ENCODE results near the gene VDR. TPM values are rescaled to one million over a fixed set of nuclear protein-coding genes. Genes with fewer than 3 reads are reported as not detected.

Gene VDR
- total RNA-seq, 1 donor from 2014 or later = 0.33 TPM

DNA sequence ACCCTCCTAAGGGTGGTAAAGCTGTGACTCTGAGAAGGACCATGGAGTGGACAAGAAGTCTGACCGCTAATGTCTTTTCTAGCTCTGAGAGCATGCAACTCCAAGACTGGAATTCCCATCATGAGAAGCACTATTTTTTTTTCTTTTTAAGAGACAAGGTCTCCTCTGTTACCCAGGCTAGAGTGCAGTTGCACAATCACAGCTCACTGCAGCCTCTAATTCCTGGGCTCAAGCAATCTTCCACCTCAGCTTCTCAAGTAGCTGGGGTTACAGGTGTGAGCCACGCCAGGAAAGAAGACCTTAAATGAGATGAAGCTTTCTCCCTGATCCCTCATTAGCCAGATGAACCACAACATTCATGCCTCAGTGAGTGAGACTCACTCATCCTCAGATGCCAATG, 19.2 kb downstream of the VDR start:
- H3K27me3 ChIP-seq (ENCODE audit: low read depth) = peaks cover 8% of the 10 kb centered on the region
- H3K4me1 ChIP-seq = peaks cover 9% of the 10 kb centered on the region
- intact Hi-C loops (cut with micrococcal nuclease) = no loop called here
- DNase-seq = no peak
- TF ChIP-seq, protein P1, sequence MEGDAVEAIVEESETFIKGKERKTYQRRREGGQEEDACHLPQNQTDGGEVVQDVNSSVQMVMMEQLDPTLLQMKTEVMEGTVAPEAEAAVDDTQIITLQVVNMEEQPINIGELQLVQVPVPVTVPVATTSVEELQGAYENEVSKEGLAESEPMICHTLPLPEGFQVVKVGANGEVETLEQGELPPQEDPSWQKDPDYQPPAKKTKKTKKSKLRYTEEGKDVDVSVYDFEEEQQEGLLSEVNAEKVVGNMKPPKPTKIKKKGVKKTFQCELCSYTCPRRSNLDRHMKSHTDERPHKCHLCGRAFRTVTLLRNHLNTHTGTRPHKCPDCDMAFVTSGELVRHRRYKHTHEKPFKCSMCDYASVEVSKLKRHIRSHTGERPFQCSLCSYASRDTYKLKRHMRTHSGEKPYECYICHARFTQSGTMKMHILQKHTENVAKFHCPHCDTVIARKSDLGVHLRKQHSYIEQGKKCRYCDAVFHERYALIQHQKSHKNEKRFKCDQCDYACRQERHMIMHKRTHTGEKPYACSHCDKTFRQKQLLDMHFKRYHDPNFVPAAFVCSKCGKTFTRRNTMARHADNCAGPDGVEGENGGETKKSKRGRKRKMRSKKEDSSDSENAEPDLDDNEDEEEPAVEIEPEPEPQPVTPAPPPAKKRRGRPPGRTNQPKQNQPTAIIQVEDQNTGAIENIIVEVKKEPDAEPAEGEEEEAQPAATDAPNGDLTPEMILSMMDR (IDR thresholded peaks at IDR 0.05; ENCODE audit: borderline replicate concordance) = no peak
- no peaks in the 10 kb centered on the region for H3K9me3 ChIP-seq (replicated peaks)
- H3K27ac ChIP-seq (replicated peaks) = no peak overlapping the region
- H3K4me3 ChIP-seq = no peak overlapping the region
- H3K36me3 ChIP-seq = no peaks in the 10 kb centered on the region

DNA sequence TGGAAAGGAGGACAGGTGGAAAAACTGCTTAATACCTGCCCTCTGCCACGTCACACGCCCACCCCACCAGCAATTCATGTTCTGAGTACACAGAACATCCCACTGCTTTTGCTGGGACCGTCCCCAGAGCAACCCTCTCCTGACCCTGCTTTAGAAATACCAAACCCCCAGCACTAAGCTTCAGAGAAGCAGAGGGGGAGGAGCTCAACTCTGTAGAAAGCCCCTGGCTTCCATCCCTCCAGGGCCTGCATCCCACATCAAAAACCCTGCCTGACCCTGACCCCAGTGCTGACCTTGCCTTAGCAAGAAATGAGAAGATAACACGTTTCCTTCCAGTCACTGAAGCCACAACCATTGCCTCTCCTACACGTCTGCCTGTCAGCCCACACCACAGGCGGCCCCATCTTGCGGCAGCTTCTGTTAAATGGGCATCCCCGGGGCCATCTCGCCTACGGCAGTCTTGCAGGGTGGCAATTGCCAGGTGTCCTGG, 19.7 kb downstream of the VDR start:
- intact Hi-C loops (cut with micrococcal nuclease) = no loop called here
- peaks cover 8% of the 10 kb centered on the region for H3K27me3 ChIP-seq (ENCODE audit: low read depth)
- no peak overlapping the region for H3K27ac ChIP-seq (replicated peaks)
- no peaks in the 10 kb centered on the region for H3K9me3 ChIP-seq (replicated peaks)
- TF ChIP-seq, protein P1 (IDR thresholded peaks at IDR 0.05; ENCODE audit: borderline replicate concordance) = no peak
- no peak for DNase-seq
- no peak overlapping the region for H3K4me3 ChIP-seq
- no peaks in the 10 kb centered on the region for H3K36me3 ChIP-seq
- H3K4me1 ChIP-seq = peaks cover 9% of the 10 kb centered on the region

DNA sequence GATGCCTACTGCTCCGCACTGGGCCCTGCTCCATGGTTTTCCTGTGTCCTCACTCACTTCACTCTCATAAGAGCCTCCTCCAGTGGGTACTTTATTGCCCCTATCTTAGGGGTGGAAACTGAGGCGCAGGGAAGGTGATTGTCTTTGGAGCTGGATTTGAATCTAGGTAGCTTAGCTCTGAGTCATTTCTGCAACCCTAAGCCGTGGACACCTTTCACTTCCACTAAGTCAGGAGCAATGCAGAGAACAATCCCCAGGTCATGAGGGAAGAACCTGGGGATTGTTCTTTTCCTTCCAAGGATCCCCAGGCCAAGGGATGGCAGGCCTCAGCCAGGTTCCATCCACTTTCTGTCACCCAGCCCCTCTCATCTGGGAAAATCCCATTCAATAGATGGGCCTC, 20.3 kb downstream of the VDR start:
- Histone ChIP-seq H3K27me3 (ENCODE audit: low read depth) (peaks cover 8% of the 10 kb centered on the region), H3K9me3 (replicated peaks) (no peaks in the 10 kb centered on the region), H3K27ac (replicated peaks) (no peak overlapping the region), H3K4me3 (no peak overlapping the region), H3K4me1 (peaks cover 9% of the 10 kb centered on the region), H3K36me3 (no peaks in the 10 kb centered on the region)
- intact Hi-C loops (cut with micrococcal nuclease) = no loop called here
- no peak for DNase-seq
- TF ChIP-seq, protein P1 (IDR thresholded peaks at IDR 0.05; ENCODE audit: borderline replicate concordance) = no peak

DNA sequence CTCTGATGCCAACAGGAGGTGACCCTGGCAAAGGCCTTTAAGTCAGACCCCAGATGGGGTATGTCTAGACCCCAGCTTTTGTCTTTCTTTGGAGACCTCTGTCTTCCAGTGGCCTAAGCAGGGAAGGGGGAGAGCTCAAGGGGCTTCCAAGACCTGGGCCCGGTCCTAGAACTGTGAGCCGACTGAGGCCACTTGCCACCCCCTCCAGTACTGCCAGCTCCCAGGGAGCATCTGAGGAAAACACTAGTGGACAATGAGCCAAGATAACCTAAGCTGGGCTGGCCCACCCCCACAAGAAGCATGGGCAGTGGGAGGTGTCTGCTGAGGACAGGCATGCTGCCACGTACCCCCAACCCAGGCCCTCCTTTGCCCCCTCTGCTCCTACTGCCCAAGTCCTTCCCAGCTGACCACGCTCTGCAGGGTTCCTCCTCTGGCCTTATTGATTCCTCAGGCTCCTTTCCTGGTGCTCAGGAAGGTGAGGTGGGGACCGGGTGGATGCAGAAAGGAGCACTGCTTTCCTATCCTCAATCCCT, 21.1 kb downstream of the VDR start:
- no peaks in the 10 kb centered on the region for H3K36me3 ChIP-seq
- H3K27me3 ChIP-seq (ENCODE audit: low read depth) = peaks cover 8% of the 10 kb centered on the region
- DNase-seq = no peak
- no peak overlapping the region for H3K27ac ChIP-seq (replicated peaks)
- H3K9me3 ChIP-seq (replicated peaks) = no peaks in the 10 kb centered on the region
- TF ChIP-seq, protein P1 (IDR thresholded peaks at IDR 0.05; ENCODE audit: borderline replicate concordance) = no peak
- no peak overlapping the region for H3K4me3 ChIP-seq
- peaks cover 9% of the 10 kb centered on the region for H3K4me1 ChIP-seq
- intact Hi-C loops (cut with micrococcal nuclease) = no loop called here

DNA sequence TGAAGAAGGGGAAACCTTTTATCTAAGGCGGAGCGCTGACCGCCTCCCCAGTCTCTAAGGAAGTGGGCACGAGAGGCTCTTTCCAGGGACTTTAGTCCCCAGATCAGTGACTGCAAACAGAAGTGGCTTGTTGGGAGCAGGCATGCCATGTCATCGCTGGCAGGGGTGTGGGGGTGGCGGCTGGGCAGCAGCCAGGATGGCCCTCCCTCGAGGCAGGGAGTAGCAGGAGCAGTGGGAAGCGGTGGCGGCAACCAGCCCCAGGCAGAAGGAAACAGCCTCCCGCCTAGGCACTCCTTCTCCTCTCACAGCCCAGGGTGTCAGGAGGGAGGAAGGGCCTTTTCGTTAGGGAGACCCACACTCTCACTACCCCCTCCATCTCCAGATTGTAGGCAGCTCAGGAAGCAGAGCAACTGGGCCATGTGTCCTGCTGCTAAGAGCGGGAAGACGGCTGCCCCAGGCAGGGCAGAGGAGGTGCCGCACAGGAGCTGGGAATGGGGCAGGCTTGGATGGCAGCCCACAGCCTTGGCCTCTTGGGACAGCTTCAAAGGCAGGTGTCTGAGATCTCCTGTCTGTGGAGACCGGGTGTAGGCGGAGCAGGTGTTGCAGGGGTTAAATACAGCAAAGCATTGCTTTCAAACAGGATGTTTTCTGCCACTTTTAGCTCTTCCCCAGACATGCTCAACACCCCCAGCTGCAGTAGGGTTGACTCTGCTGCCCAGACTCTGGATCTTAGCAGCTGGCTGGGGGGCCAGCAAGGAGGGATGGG, 21.8 kb downstream of the VDR start:
- intact Hi-C loops (cut with micrococcal nuclease) = no loop called here

More for the DNA sequence above, 21.8 kb downstream of the VDR start:
- H3K4me3 ChIP-seq = no peak overlapping the region
- H3K9me3 ChIP-seq (replicated peaks) = no peaks in the 10 kb centered on the region
- no peaks in the 10 kb centered on the region for H3K36me3 ChIP-seq
- DNase-seq = no peak
- no peak overlapping the region for H3K27ac ChIP-seq (replicated peaks)
- TF ChIP-seq, protein P1 (IDR thresholded peaks at IDR 0.05; ENCODE audit: borderline replicate concordance) = no peak
- peaks cover 9% of the 10 kb centered on the region for H3K4me1 ChIP-seq
- H3K27me3 ChIP-seq (ENCODE audit: low read depth) = peaks cover 8% of the 10 kb centered on the region

Measured in left ventricle myocardium inferior (tissue), 1 donor.